ENCODE measurements around the gene PRH2.

The PRH2 gene

DNA sequence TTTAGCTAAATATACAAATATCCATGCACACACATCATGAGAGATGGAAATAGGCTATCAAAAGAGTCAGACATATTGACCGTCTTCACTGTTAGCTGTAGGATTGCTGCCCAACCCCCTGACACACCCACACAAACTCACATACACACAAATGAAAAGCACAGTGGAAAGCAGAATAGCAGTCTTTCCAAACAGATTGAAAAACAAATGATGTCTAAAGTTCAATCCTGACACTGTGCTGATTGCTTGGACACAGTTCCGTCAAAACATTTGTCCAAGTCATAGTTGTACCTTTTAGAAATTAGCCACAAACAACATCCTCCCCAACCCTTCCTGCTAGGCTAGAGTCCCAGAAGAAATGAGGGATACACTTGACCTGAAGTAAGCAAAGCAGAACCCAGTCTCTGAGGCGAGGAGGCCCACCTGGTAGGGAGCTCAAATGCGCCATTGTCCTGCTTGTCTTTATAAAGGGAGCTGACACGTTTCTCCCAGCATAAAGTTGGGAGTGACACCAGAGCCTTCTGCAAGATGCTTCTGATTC lies at the start of gene PRH2:
TSS of gene PRH2 (plus strand) at position 491 of the 541 bp plus-strand sequence. CDS start at position 529, 38 bp downstream.
- DNase-seq, result no peak

DNA sequence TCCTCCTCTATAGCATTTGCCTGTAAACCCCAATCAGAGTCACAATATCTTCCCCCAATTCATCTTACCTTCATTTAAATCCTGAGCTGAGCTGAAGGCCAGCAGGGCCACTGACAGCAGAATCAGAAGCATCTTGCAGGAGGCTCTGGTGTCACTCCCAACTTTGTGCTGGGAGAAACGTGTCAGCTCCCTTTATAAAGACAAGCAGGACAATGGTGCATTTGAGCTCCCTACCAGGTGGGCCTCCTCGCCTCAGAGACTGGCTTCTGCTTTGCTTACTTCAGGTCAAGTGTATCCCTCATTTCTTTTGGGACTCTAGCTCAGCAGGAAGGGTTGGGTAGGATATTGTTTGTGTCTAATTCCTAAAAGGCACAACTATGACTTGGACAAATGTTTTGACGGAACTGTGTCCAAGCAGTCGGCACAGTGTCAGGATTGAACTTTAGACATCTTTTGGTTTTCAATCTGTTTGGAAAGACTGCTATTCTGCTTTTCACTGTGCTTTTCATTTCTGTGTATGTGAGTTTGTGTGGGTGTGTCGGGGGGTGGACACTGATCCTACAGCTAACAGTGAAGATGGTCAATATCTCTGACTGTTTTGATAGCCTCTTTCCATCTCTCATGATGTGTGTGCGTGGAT lies 44.8 kb upstream of the PRH2 start, which contains the start of gene PRH1:
TSS of gene PRH1 (minus strand) at position 170 of the 640 bp plus-strand sequence. CDS start at position 132, 38 bp downstream.
- no peak for DNase-seq

GRCh38 chr12:10889226-10889625 lies 39.8 kb upstream of the PRH2 start:
- no peak for DNase-seq

DNA sequence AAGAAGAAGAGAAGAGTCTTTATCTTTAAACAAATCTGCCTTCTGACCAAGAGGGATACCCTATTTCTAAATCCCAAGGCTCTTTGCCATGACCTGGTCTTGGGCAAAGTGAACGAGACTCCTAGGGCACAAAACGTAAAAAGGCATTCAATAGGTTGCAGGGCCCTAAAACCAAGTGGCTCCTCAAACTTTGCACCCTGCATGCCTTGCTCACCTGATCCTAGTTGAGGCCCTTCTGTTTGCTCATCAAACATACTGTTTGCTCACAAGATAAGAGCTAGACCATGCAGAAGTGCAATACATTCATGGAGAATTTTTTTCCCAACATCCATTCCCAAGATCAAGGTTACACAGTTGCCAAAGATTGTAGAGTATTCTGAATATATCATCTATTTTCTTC lies 37.1 kb upstream of the PRH2 start:
- DNase-seq, result no peak

DNA sequence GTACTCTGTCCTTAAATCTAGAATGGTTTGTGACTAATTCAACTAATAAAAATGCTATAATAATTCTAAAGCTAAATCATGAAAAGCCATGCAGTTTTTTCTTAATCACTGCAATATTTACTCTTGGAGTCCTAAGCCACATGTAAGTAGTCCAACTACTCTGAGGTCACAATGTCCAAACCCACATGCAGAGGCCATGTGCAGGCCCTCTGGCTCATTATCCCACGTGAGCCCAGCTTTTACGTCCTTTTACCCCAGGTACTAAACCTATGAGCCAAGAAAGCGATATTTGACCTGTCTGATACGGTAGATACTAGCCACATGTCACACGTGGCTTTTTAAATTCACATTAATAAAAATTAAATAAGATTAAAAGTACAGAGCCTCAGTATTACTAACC lies 32.2 kb upstream of the PRH2 start:
- no peak for DNase-seq

DNA sequence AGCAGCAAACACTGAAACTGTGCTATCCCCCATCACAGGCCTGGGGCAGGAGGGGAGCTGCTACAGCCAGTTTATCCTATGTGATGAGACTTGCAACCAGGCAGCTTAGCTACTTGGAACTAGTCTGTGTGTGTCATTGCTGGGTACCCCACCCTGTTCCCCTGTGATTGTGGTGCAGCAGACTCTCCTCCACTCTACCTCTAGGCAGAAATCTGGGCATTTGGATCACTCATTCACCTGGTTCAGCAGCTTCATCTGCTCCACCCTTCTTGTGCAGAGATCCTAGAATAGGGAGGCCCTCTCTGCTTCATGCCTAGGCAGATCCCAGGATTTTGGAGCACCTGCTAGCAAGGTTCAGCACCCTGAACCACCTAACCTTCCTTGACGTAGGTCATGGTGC lies 28.5 kb upstream of the PRH2 start:
- no peak for DNase-seq

DNA sequence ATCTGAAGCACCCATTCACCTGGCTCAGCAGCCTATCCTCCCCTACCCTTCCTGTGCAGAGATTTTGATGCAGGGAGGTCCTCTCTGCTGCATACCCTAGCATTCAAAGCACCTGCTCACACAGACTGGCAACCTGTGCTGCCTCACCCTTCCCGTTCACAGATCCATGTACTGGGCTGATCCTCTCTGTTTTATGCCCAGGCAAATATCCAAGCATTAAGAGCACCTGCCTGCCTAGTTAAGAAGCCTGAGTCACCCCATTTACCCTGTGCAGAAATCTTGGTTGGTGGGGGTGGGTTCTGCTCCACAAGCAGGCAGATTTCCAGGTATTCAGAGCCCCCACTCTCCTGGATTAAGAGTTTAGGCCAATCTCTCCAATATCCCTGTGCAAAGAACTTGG lies 28.1 kb upstream of the PRH2 start:
- DNase-seq, result no peak

DNA sequence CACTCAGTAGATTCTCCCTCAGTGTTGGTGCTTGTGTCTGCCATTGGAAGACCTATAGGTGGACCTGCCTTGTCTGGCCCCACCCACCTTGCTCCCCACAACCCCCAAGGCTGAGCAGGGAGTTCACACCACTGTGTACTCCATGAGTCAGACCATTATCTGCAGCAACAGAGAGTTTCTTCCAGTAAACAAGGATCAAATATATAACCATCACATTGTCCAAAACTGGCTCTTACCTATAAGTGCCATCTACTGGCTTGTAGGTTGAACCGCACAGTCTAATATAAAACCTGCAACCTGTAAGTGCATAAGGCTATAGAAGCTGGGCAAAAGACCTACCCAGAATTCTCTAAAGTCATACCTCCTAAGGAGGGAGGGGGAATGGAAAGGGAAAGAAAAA lies 27.6 kb upstream of the PRH2 start:
- no peak for DNase-seq

GRCh38 chr12:10904686-10905085 lies 24.4 kb upstream of the PRH2 start:
- no peak for DNase-seq

DNA sequence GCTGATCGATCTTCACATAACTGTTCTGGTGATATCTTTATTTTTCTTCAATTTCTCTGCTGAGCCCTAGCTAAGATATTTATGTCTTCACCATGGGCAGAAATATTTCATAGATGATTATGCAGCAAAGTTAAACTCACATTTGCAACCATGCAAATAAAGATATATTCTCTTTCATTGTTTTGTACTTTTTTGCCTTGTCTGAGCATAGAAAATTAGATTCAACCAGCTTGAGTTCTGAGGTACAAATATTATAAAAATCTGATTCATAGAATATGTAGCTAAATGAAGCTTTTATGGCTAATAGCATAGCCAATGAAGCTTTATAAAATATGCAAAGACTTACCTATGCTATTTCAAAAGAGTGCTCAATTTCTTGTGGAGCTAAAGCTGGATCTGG lies 19.6 kb upstream of the PRH2 start, which contains the start of gene TAS2R13:
TSS of gene TAS2R13 (minus strand) at position 101 of the 400 bp plus-strand sequence. CDS start 264 bp downstream, outside the sequence.
- no peak for DNase-seq

DNA sequence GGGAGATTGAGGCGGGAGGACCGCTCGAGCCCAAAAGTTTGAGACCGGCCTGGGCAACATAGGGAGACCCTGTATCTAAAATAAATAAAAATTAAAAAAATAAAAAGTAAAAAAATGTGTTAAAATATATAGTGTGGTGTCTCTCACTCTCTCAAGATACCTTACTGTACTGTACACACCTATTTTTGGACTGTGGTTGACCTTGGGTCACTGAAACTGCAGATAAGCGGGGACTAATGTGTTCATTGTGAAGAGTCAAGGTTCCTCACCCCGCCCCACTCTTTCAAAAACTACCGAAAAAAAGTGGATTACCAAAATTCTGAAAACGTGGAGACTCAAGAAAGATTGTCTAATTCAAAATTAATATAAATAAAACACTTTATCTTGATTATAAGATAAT lies 18.7 kb upstream of the PRH2 start:
- no peak for DNase-seq

- DNase-seq, result no peak
Measured at GRCh38 chr12:10919809-10920208, 9.2 kb upstream of the PRH2 start.

DNA sequence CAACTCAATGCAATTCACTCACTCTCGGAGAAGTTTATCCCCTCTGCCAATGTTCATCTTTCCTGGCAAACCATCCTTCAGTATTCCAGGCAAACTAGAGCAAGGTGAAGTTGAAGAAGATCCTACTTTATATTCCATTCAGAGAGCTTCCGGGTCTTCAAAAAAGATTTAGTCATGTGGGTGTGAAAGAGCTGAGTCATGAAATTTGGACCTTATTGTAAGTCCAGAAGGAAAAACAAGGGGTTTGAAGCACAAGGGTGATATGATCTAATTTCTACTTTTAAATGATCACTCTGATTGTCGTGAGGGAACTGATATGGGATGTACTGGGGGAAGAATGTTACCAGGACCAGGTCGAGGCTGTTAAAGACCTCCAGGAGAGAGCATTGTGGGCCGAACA lies 2.8 kb upstream of the PRH2 start:
- DNase-seq, result no peak

GRCh38 chr12:10936506-10936905 lies 7.5 kb downstream of the PRH2 start:
- no peak for DNase-seq

DNA sequence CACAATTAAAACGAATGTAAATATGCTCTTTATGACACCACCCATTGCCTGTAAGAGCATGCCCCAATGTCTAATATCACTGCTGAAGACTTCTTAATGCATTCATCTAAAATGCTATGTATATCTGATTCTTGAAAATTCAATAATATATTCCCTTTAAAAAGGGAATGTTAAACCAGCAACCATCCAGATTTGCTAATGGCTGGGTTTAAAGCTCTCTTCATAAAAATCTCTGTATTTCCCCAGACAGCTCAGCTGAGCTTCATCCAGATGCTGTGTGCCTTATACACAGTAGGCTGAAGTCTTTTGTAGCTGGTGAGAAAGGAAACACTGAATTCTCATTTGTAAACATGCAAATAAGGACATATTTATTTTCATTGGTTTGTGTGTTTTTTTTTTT lies 10.1 kb downstream of the PRH2 start, which contains the start of gene TAS2R14:
TSS of gene TAS2R14 (minus strand) at position 101 of the 400 bp plus-strand sequence. CDS start at position 45, 56 bp downstream.
- DNase-seq, result no peak

- no peak for DNase-seq
Measured at GRCh38 chr12:10940389-10940788, 11.4 kb downstream of the PRH2 start.

GRCh38 chr12:10941369-10941768 lies 12.3 kb downstream of the PRH2 start:
- no peak for DNase-seq

DNA sequence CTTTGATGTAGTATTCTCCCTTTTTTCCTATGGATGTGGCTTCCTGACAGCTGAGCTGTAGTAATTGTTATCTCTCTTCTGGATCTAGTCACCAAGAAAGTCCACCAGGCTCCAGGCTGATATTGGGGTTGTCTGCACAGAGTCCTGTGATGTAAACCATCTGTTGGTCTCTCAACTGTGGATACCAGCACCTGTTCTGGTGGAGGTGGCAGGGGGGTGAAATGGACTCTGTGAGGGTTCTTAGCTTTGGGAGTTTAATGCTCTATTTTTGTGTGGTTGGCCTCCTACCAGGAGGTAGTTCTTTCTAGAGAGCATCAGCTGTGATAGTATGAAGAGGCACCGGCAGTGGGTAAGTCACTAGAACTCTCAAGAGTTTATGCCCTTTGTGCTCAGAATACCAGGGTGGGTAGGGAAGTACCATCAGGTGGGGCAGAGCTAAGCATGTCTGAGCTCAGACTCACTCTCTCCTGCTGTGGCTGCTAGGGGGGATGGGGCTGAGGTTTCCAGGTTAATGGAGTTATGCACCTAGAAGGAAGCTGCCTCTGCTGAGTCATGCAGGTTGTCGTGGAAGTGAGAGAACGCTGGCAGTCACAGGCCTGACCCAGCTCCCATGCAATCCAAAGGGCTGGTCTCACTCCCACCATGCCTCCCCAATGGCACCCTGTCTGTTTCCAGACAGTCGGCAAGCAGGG lies 13.0 kb downstream of the PRH2 start:
- no peak for DNase-seq

DNA sequence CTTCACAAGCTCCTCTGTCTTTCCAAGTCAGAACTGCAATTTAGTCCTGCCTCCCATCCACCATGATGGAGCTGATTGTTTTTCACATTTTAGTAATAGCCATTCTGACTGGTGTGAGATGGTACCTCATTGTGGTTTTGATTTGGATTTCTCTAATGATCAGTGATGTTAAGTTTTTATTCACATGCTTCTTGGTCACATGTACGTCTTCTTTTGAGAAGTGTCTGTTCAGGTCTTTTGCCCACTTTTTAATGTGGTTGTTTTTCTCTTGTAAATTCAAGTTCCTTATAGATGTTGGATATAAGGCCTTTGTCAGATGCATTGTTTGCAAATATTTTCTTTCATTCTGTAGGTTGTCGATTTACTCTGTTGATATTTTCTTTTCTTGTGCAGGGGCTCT lies 14.1 kb downstream of the PRH2 start:
- no peak for DNase-seq

GRCh38 chr12:10952645-10953044 lies 23.6 kb downstream of the PRH2 start:
- no peak for DNase-seq

- no peak for DNase-seq
Measured at GRCh38 chr12:10956085-10956484, 27.0 kb downstream of the PRH2 start.

DNA sequence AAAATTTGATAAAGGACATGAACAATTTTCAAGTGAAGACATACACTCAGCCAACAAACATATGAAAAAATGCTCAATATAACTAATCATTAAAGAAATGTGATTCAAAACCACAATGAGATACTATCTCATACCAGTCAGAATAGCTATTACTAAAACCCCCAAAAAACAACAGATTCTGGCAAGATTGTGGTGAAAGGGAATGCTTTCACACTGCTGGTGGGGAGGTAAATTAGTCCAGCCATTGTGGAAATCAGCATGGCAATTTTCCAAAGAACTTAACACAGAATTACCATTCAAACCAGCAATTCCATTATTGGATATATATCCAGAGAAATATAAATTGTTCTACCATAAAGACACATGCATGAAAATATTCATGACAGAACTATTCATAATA lies 28.7 kb downstream of the PRH2 start:
- no peak for DNase-seq

GRCh38 chr12:10959804-10960203 lies 30.8 kb downstream of the PRH2 start:
- no peak for DNase-seq

GRCh38 chr12:10960211-10960610 lies 31.2 kb downstream of the PRH2 start:
- DNase-seq, result no peak

All from DMS 273 treated with DMSO at 0.1 percent for 48 hours (cell line).